Measurements from ENCODE around the gene HCN2.
A peak's percentile ranks its signal among the peaks of the same experiment; 100 is the strongest.

DNA sequence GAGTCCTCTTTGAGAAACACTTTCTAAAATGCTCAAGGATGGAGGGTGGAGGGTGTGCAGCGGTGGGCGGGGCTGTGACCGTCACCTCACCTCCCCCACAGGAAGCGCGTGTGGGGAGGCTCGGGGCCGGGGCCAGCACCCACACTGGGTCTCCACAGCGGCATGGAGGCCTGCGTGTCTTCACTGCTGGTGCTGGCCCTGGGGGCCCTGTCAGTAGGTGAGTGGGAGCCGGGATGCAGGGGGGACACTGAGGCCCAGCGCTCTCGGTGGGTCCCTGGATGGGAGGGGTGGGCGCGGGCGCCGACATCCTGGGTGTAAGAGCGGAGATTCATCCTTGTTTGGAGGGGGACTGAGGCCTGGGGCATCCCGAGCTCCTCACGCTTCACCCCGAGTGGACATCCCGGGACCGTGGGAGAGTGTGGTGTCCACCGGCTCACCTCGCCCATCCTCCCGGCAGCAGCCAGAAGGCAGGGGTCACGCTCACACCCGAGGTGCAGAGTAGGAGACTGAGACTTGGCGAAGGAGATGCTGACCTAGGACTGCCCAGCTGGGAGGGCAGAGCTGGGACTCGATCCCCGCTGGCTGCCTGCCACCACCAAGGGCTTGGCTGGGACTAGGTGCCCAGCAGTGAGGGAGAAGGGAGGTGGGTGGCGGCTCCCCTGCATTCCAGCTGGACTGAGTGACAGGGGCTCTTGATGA lies 45.6 kb upstream of the HCN2 start, which contains the start of gene GZMM:
- TF ChIP-seq, protein P1, sequence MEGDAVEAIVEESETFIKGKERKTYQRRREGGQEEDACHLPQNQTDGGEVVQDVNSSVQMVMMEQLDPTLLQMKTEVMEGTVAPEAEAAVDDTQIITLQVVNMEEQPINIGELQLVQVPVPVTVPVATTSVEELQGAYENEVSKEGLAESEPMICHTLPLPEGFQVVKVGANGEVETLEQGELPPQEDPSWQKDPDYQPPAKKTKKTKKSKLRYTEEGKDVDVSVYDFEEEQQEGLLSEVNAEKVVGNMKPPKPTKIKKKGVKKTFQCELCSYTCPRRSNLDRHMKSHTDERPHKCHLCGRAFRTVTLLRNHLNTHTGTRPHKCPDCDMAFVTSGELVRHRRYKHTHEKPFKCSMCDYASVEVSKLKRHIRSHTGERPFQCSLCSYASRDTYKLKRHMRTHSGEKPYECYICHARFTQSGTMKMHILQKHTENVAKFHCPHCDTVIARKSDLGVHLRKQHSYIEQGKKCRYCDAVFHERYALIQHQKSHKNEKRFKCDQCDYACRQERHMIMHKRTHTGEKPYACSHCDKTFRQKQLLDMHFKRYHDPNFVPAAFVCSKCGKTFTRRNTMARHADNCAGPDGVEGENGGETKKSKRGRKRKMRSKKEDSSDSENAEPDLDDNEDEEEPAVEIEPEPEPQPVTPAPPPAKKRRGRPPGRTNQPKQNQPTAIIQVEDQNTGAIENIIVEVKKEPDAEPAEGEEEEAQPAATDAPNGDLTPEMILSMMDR (IDR thresholded peaks at IDR 0.05 in 8 of 11, conservative IDR thresholded peaks at IDR 0.05 in 3 of 11), result no peak
- TF ChIP-seq POLR2A (IDR thresholded peaks at IDR 0.05), result no peak
- TF ChIP-seq POLR2AphosphoS5 (IDR thresholded peaks at IDR 0.05), result peak; percentile 70 to 87 (median 73)
